GM19467 (cell line): ENCODE data around the gene NFE2L3.
A peak's percentile ranks its signal among the peaks of the same experiment; 100 is the strongest.

Experiments used
- ATAC-seq: cut with Tn5 transposase; IDR thresholded peaks from one replicate; pipeline ENCODE4 v1.9.1; 2021; ENCODE audit warnings: mild to moderate bottlenecking, moderate library complexity; ENCODE audit not compliant: unreplicated experiment

Gene NFE2L3

GRCh38 chr7:26198781-26199169, 46.8 kb downstream of the NFE2L3 start:
- no peak for ATAC-seq

DNA sequence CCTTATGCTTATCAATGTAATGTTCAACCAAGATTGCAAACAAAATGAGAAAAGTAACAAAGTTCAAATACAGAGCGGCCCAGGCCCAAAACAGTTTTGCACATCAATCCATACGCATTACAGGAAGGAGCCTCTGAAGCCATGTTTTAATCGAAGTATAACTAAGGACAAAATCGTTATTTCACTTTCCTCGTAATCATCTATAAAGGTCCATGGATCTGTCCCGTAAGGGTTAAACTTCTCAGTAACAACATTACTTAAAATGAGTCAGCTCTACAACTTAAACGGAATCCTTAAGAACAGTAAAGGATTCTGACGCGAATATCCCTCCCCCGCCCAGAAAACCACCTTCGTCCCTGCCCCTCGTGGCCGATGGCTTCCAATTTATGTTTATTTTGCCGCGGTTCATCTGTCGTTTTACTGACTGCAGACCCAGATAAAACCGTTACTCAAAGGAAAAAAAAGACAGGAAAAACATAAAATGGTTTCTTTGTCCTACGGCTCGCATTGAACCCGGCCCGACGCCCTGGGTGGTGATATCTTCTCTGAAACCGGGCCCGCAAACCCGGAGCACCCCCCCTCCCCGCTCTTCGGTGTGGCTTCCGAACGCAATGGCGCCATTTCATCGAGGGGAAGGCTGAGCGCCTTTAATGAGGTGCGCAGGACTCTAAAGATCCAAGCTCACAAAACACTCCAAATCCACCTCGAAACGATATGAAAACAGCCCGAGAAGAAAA, 47.5 kb downstream of the NFE2L3 start:
- no peak for ATAC-seq

- ATAC-seq, result peak; percentile 9
These were observed 48.0 kb downstream of the NFE2L3 start for GRCh38 chr7:26200038-26200443.

DNA sequence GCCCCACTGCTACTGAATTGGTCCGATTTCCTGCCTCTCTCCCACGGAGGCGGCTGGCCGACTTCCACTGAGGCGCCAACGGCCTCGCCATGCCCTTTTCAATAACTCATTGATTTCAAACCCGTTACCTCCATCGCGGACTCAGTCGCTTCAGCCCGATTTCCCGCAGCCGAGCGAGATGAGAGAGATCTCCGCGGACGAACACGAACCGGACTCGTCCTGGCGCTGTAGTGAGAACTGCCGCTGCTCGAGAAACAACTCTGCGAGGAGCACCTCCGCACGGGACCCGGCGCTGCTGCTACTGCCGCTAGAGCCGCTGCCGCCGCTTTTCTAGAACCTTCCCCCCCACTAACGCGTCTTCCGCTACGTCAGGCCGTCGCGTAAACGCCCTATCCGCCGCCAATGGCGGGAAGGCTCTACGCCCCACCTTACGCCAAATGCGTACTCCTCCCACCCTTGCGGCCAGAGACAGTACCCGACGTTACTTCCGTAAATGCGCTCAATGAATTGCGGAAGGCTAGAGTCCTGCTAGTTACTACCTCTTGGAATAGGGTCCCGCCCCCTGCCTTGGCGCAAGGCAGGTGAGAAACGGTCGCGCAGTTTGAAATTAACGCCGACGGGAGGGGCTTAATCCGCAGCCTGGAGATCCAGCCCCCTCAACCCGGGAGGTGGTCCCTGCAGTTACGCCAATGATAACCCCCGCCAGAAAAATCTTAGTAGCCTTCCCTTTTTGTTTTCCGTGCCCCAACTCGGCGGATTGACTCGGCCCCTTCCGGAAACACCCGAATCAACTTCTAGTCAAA, 48.6 kb downstream of the NFE2L3 start, which contains the start of gene HNRNPA2B1:
Gene HNRNPA2B1, minus strand, starts transcription at position 303 of the 803 bp plus-strand sequence. Its CDS starts 169 bp downstream, at position 134.
- ATAC-seq, result peak; percentile 57

DNA sequence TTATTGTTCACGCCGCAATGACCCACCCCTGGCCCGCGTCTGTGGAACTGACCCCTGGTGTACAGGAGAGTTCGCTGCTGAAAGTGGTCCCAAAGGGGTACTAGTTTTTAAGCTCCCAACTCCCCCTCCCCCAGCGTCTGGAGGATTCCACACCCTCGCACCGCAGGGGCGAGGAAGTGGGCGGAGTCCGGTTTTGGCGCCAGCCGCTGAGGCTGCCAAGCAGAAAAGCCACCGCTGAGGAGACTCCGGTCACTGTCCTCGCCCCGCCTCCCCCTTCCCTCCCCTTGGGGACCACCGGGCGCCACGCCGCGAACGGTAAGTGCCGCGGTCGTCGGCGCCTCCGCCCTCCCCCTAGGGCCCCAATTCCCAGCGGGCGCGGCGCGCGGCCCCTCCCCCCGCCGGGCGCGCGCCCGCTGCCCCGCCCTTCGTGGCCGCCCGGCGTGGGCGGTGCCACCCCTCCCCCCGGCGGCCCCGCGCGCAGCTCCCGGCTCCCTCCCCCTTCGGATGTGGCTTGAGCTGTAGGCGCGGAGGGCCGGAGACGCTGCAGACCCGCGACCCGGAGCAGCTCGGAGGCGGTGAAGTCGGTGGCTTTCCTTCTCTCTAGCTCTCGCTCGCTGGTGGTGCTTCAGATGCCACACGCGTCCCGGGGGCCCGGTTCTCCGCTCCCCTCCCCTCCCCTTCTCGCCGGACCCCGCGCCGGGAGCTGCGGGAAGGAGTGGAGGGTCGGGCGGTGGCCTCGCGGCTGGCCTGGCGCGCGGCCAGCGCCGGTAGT, 49.4 kb downstream of the NFE2L3 start, which contains the start of gene CBX3:
Gene CBX3, plus strand, starts transcription at position 499 of the 772 bp plus-strand sequence. CDS start 1,254 bp downstream, outside the sequence.
- ATAC-seq, result peak; percentile 39

DNA sequence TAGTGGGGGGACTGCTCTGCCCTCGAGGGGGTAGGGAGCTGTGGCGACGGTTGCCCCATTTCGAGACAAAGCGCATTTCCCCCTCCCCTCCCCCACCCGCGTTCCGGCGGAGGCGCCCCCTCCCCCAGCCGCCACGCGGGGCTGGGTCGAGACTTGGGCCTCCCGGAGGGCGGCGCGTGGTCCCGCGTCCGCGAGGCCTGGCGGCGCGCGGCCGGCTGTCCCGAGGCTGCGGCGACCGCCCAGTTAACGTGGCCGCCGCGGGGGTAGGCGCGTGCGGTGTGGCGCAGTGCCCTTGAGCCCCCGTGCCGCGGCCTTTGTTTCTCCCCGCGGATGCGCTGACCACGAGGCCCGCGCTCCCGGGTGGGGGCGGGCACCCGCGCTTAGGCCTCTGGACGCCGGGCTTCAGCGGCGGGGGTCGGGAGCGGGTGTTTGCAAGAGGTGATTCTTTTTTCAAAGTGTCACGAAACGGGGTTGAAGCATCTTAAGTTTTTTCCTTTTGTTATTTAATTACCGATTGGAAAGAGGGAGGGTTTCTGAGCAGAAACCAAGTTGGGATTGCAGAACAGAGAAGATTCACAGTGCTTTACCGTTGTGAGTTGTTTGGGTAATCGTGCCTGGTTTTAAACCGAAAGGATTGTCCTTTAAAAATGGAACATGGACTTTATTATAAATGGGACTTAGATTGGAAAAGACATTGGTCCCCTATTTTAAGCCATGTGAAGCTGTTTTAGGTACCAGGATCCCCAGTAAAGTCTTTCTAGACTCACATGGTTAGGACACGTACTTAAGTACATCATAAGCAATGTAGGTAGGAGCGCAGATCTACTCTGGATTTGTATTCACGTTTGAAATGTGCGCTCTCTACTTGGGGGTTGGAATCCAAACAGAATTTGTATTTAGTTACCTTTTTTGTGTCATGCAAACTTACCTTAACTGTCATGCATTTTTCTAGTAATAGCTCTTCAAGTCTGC, 50.3 kb downstream of the NFE2L3 start:
- ATAC-seq, result peak; percentile 6

GRCh38 chr7:26203016-26203415, 51.0 kb downstream of the NFE2L3 start:
- ATAC-seq, result no peak

DNA sequence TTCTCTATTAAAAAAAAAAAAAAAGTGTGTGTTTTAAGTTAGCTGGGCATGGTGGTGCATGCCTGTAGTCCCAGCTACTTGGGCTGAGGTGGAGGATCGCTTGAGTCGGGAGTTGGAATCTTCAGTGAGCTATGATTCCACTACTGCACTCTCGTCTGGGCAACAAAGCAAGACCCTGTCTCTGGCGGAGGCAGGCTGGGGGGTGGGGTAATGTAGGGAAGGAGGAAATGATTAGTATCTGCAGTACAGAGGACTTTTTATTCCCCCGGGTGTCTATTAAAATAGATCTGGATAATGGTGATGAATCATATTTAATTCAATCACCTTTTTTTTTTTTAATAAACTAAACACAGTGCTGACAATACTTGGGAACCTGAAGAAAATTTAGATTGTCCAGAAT, 56.0 kb downstream of the NFE2L3 start:
- no peak for ATAC-seq

DNA sequence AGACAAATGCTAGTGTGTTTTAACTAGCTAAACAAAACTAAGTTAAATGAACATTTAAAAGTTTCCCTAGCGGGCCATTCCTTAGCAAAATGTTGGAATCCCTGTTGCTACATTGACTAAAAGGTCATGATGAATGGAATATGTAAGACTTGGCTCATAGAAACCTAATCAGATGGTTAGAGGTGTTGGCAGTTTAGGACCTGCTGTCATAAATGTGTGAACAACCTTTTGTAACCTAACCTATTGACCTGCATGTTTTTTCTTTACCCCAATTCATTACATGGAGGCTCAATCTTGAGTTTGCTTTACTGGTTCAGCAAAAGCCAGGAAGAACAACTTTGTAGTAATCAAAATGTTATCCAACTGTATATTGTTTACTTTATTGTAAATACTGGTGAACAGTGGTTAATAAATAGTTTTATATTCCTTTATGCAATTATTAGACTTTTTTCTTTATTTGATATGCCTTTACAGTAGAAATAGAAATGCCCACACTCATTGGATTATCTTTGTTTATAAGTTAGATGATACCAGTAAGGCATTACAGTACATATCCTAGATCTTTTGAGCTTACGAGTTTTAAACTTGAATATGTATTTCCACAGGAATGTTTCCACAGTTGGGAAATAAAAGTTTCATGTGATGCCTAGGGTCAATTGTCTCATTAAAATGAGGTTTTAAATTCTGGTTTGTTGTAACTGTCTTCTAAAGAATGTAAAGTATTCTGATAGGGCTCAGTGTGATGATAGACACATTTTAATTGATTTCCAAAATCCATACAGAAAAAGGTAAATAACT, 61.1 kb downstream of the NFE2L3 start:
- no peak for ATAC-seq

DNA sequence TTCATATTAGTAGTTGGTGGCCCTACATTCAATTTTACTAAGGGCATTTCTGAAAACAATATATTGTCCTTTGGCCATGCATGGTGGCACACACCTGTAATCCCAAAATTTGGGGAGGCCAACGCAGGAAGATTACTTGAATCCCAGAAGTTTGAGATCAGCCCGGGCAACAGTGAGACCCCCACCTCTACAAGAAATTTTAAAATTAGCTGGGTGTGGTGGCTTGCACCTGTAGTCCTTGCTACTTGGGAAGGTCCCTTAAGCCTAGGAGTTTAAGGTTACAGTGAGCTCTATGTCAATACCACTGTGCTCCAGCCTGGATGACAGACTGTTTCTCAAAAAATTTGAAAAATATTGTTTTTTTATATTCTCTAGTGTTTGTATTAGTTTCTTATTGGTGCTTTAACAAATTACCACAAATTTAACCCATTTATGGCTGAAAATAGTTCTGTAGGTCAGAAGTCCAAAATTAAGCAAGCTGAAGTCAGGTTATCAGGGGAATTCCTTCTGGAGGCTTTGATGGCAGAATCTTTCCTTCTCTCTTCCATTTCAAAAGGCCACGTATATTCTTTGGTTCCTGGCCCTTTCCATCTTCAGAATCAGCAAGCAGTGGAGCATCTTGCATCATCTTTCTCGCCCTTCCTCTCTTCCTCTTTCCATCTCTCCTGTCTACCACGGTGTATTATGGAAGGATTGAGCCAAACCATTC, 62.0 kb downstream of the NFE2L3 start:
- ATAC-seq, result no peak

- ATAC-seq, result no peak
These were observed 64.1 kb downstream of the NFE2L3 start for GRCh38 chr7:26216049-26216448.

DNA sequence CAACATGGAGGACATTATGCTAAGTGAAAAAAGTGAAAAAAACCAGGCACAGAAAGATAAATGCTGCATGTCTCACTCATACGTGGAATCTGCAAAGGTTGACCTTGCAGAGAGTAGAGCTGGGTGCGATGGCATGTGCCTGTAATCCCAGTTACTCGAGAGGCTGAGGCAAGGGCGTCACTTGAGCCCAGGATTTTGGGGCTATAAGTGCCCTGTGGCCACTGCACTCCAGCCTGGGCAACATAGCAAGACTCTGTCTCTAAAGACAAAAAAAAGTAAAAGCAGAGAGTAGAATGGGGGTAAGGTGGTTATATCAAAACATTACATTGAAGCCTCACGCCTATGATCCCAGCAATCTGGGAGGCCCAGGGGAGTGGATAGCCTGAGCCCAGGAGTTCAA, 72.4 kb downstream of the NFE2L3 start:
- no peak for ATAC-seq

- no peak for ATAC-seq
These were observed 76.0 kb downstream of the NFE2L3 start for GRCh38 chr7:26227987-26228386.

DNA sequence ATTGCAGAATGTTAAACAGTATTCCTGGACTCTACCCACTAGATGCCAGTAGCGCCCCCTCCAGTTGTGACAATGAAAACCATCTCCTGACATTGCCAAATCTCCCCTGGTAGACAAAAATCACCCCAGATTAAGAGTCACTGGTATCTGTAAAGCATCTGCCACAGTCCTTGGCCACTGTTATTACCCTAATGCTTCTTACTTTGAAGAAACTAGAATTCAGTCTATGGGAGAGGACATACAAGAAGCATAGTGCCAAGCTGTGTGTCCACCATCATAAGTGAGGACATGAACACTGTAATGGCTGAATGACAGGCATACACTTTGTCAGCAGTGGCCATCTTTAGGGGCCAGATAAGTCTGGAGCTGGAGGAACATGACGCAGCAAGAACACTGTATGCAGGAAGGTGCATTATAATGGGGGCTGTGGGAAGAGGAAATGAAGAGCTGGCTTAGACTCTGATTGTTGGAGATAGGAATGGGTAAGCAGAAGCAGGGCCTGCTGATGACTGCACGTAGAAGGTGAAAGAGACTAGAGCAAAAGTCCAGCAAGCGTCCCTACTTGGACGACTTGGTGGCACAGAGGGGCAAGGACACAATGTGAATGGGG, 82.0 kb downstream of the NFE2L3 start:
- ATAC-seq, result no peak
